Upper lobe of left lung (tissue), 6 donors: ENCODE data around the gene UGT1A6. TPM values are rescaled to one million over a fixed set of nuclear protein-coding genes. Genes with fewer than 3 reads are reported as not detected.

Experiments
- ATAC-seq, 2 donors: fragments of 200-7000 bp; cut with Tn5 transposase; one replicate each; pipeline ENCODE4 v1.9.1; 2022; ENCODE audit warnings: mild to moderate bottlenecking in 2 of 2, moderate library complexity in 2 of 2; ENCODE audit not compliant: low FRiP score in 2 of 2
- DNase-seq, 2 donors: peaks; one replicate each; pipeline ENCODE4 v3.0.0-alpha.2; 2019 to 2020
- H3K27ac ChIP-seq, 4 donors: fragments of 200-600 bp; sonication (generic); one replicate each; pipeline ENCODE4 v1.5.1; 2016 to 2019
- H3K27me3 ChIP-seq, 4 donors: fragments of 200-600 bp; sonication (generic); one replicate each; pipeline ENCODE4 v1.5.1; 2017 to 2019
- H3K36me3 ChIP-seq, 4 donors: fragments of 200-600 bp; sonication (generic); one replicate each; pipeline ENCODE4 v1.5.1; 2016 to 2019
- H3K4me1 ChIP-seq, 4 donors: fragments of 200-600 bp; sonication (generic); one replicate each; pipeline ENCODE4 v1.5.1; 2018 to 2019
- H3K4me3 ChIP-seq, 4 donors: fragments of 200-600 bp; sonication (generic); one replicate each; pipeline ENCODE4 v1.5.1; 2017 to 2019; ENCODE audit warnings: mild to moderate bottlenecking in 2 of 4, moderate library complexity in 1 of 4
- H3K9me3 ChIP-seq, 4 donors: fragments of 200-600 bp; sonication (generic); one replicate each; pipeline ENCODE4 v1.5.1; 2018 to 2019
- CTCF ChIP-seq, 6 experiments: fragments of 450-650 bp in 4 of 6; fragments of 200-600 bp in 2 of 6; sonication (generic) in 2 of 6; IDR thresholded peaks; one replicate each; pipeline ENCODE4 v1.5.1; 2016 to 2019; ENCODE audit warnings: antibody characterized with exemption in 6 of 6
- EP300 ChIP-seq, 4 donors: sonication (generic); formaldehyde crosslinking; IDR thresholded peaks; one replicate each; pipeline ENCODE4 v1.5.1; 2017; ENCODE audit warnings: antibody characterized with exemption in 4 of 4, control low read depth in 2 of 4
- POLR2A ChIP-seq, 4 donors: fragments of 450-650 bp; IDR thresholded peaks; one replicate each; pipeline ENCODE4 v1.5.1; 2016 to 2017; ENCODE audit warnings: antibody characterized with exemption in 4 of 4, mild to moderate bottlenecking in 2 of 4
- POLR2AphosphoS5 ChIP-seq, 2 donors: sonication (generic); formaldehyde crosslinking; IDR thresholded peaks; one replicate each; pipeline ENCODE4 v1.5.1; 2017; ENCODE audit warnings: antibody characterized with exemption in 2 of 2
- WGBS, 2 donors: methylation state at CpG; one replicate each; pipeline ENCODE4 v1.1.5; 2017 to 2018; 5-methylcytosine and 5-hydroxymethylcytosine counted together
- total RNA-seq, 6 donors: library from RNA; depleted of rRNA in 4 of 6; stranded (reverse); fragments of >200 nt in 4 of 6; gene quantifications; one replicate each; pipeline versions ENCODE4 v1.1.0 to v1.2.1, GENCODE V29; 2016 to 2021
- donor health status: DM: no; HTN: no; CAD: no; lungs with moderate emphysema.
- donor health status: DM: no; HTN: yes; CAD: no; lungs with severe emphysema.

The UGT1A6 gene
- total RNA-seq, 6 donors from 2014 or later, result 0.15 to 5.0 (median 0.33) TPM; not detected in 1

- Histone ChIP-seq H3K9me3 (no peaks in the 10 kb centered on the region), H3K4me3 (no peak overlapping the region), H3K36me3 (no peaks in the 10 kb centered on the region), H3K27me3 (no peaks in the 10 kb centered on the region), H3K4me1 (no peaks in the 10 kb centered on the region), H3K27ac (no peak overlapping the region)
- TF ChIP-seq POLR2AphosphoS5 (IDR thresholded peaks at IDR 0.05), result no peak
- TF ChIP-seq CTCF (IDR thresholded peaks at IDR 0.05), result no peak
- TF ChIP-seq EP300 (IDR thresholded peaks at IDR 0.05), result no peak
- TF ChIP-seq POLR2A (IDR thresholded peaks at IDR 0.05), result no peak
- DNase-seq, result no peak
- no peak for ATAC-seq
- 89 to 92% methylated on average over 4 of the region's 4 CpGs for WGBS, 2 donors
These were observed 88.1 kb downstream of the UGT1A6 start for GRCh38 chr2:233780771-233781170.

- Histone ChIP-seq H3K4me1 (no peaks in the 10 kb centered on the region), H3K27ac (no peak overlapping the region), H3K4me3 (no peak overlapping the region), H3K27me3 (no peaks in the 10 kb centered on the region), H3K36me3 (no peaks in the 10 kb centered on the region), H3K9me3 (no peaks in the 10 kb centered on the region)
- 95 to 98% methylated on average over 5 to 7 of the region's 7 CpGs for WGBS, 2 donors
- ATAC-seq, result no peak
- TF ChIP-seq POLR2A (IDR thresholded peaks at IDR 0.05) (no peak), POLR2AphosphoS5 (IDR thresholded peaks at IDR 0.05) (no peak), EP300 (IDR thresholded peaks at IDR 0.05) (no peak), CTCF (IDR thresholded peaks at IDR 0.05) (no peak)
- no peak for DNase-seq
These were observed 96.9 kb downstream of the UGT1A6 start for GRCh38 chr2:233789554-233789953.

- no peak overlapping the region for H3K4me3 ChIP-seq
- H3K27me3 ChIP-seq, result no peaks in the 10 kb centered on the region
- DNase-seq (no peak), ATAC-seq (no peak)
- 85 to 88% methylated on average over 18 of the region's 18 CpGs for WGBS, 2 donors
- TF ChIP-seq CTCF (IDR thresholded peaks at IDR 0.05) (no peak), POLR2A (IDR thresholded peaks at IDR 0.05) (no peak), EP300 (IDR thresholded peaks at IDR 0.05) (no peak), POLR2AphosphoS5 (IDR thresholded peaks at IDR 0.05) (no peak)
- no peaks in the 10 kb centered on the region for H3K4me1 ChIP-seq
- H3K9me3 ChIP-seq, result no peaks in the 10 kb centered on the region
- no peak overlapping the region for H3K27ac ChIP-seq
- no peaks in the 10 kb centered on the region for H3K36me3 ChIP-seq
These were observed 98.6 kb downstream of the UGT1A6 start for GRCh38 chr2:233791151-233791882.

- Histone ChIP-seq H3K27ac (no peak overlapping the region), H3K36me3 (no peaks in the 10 kb centered on the region), H3K9me3 (no peaks in the 10 kb centered on the region), H3K4me3 (no peak overlapping the region), H3K27me3 (no peaks in the 10 kb centered on the region), H3K4me1 (no peaks in the 10 kb centered on the region)
- no peak for DNase-seq
- ATAC-seq, result no peak
- TF ChIP-seq CTCF (IDR thresholded peaks at IDR 0.05), result no peak
- TF ChIP-seq POLR2AphosphoS5 (IDR thresholded peaks at IDR 0.05), result no peak
- no peak for TF ChIP-seq EP300 (IDR thresholded peaks at IDR 0.05)
- no peak for TF ChIP-seq POLR2A (IDR thresholded peaks at IDR 0.05)
- WGBS, 2 donors, result 77 to 91% methylated on average over 9 of the region's 9 CpGs
These were observed 99.2 kb downstream of the UGT1A6 start for GRCh38 chr2:233791883-233792329.

DNA sequence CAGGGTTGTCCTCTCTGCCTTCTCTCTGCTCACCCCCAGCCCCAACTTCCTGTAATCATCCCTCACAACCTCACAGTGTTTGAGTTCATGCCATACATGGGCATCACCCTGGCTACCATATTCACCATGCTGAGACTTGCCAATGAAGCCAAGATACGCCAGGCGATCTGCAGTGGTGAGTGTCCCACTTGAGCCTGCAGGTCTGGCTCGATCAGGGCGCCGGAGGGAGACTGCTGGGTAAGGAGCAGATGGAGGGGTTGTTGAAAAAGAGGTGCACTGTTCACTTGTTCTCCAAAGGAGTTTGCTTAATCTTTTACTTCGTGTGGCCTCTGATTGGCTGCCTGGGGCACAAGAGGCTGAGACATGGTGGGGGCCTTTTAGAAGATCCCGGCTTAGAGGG lies 100.0 kb downstream of the UGT1A6 start:
- DNase-seq, result no peak
- no peak for TF ChIP-seq CTCF (IDR thresholded peaks at IDR 0.05)
- no peak for TF ChIP-seq POLR2A (IDR thresholded peaks at IDR 0.05)
- H3K9me3 ChIP-seq, result no peaks in the 10 kb centered on the region
- ATAC-seq, result no peak
- H3K27me3 ChIP-seq, result no peaks in the 10 kb centered on the region
- no peaks in the 10 kb centered on the region for H3K4me1 ChIP-seq
- no peaks in the 10 kb centered on the region for H3K36me3 ChIP-seq
- H3K4me3 ChIP-seq, result no peak overlapping the region
- no peak overlapping the region for H3K27ac ChIP-seq
- WGBS, 2 donors, result 81 to 89% methylated on average over 7 of the region's 7 CpGs
